Endothelial cell (in vitro differentiated cells): ENCODE data around the gene CLECL1. TPM values are rescaled to one million over a fixed set of nuclear protein-coding genes. Genes with fewer than 3 reads are reported as not detected.

Experiments used
- DNase-seq: peaks from one replicate; pipeline ENCODE4 v3.0.0; 2021; ENCODE audit warnings: low spot score
- H3K27ac Mint-ChIP-seq: one replicate; pipeline ENCODE4 v1.8.0; 2021; ENCODE audit warnings: mixed read lengths, inconsistent platforms; ENCODE audit not compliant: unreplicated experiment
- H3K27me3 Mint-ChIP-seq: one replicate; pipeline ENCODE4 v1.8.0; 2021; ENCODE audit warnings: mild to moderate bottlenecking, moderate library complexity, mixed read lengths, inconsistent platforms; ENCODE audit not compliant: unreplicated experiment
- H3K36me3 Mint-ChIP-seq: one replicate; pipeline ENCODE4 v1.8.0; 2021; ENCODE audit warnings: mild to moderate bottlenecking, low read depth, mixed read lengths, inconsistent platforms; ENCODE audit not compliant: unreplicated experiment
- H3K4me1 Mint-ChIP-seq: one replicate; pipeline ENCODE4 v1.8.0; 2021; ENCODE audit warnings: mild to moderate bottlenecking, mixed read lengths, inconsistent platforms; ENCODE audit not compliant: unreplicated experiment
- H3K4me3 Mint-ChIP-seq: one replicate; pipeline ENCODE4 v1.8.0; 2021; ENCODE audit warnings: mild to moderate bottlenecking, mixed read lengths, inconsistent platforms; ENCODE audit not compliant: unreplicated experiment
- H3K9me3 Mint-ChIP-seq: one replicate; pipeline ENCODE4 v1.8.0; 2021; ENCODE audit warnings: mixed read lengths, inconsistent platforms; ENCODE audit not compliant: unreplicated experiment
- total RNA-seq: library from RNA; stranded (reverse); fragmentation: NEBNext Ultra II Directional; extraction: Animal tissue kit (Norgen Biotek cat#: 25700); gene quantifications from one replicate; pipeline ENCODE4 v1.2.1, GENCODE V29; 2021; ENCODE audit not compliant: unreplicated experiment
- TF ChIP-seq, protein P1 (sequence below): fragments of 200-600 bp; sonication (generic); IDR thresholded peaks from one replicate; pipeline ENCODE4 v1.5.0; 2021; ENCODE audit warnings: antibody characterized with exemption; ENCODE audit not compliant: unreplicated experiment

CLECL1 gene
- total RNA-seq, 1 donor from 2014 or later: not detected

- TF ChIP-seq, protein P1, sequence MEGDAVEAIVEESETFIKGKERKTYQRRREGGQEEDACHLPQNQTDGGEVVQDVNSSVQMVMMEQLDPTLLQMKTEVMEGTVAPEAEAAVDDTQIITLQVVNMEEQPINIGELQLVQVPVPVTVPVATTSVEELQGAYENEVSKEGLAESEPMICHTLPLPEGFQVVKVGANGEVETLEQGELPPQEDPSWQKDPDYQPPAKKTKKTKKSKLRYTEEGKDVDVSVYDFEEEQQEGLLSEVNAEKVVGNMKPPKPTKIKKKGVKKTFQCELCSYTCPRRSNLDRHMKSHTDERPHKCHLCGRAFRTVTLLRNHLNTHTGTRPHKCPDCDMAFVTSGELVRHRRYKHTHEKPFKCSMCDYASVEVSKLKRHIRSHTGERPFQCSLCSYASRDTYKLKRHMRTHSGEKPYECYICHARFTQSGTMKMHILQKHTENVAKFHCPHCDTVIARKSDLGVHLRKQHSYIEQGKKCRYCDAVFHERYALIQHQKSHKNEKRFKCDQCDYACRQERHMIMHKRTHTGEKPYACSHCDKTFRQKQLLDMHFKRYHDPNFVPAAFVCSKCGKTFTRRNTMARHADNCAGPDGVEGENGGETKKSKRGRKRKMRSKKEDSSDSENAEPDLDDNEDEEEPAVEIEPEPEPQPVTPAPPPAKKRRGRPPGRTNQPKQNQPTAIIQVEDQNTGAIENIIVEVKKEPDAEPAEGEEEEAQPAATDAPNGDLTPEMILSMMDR: no peak
- Mint-ChIP-seq H3K4me3 (no peak overlapping the region), H3K4me1 (peaks cover under 1% of the 10 kb centered on the region), H3K9me3 (no peaks in the 10 kb centered on the region), H3K27ac (no peak overlapping the region), H3K27me3 (no peaks in the 10 kb centered on the region), H3K36me3 (no peaks in the 10 kb centered on the region)
- no peak for DNase-seq
Measured at GRCh38 chr12:9752145-9752933, 19.4 kb upstream of the CLECL1 start.

- DNase-seq: no peak
- H3K4me1 Mint-ChIP-seq: peaks cover 4% of the 10 kb centered on the region
- TF ChIP-seq, protein P1: no peak
- no peaks in the 10 kb centered on the region for H3K9me3 Mint-ChIP-seq
- H3K36me3 Mint-ChIP-seq: no peaks in the 10 kb centered on the region
- H3K27me3 Mint-ChIP-seq: no peaks in the 10 kb centered on the region
- no peak overlapping the region for H3K27ac Mint-ChIP-seq
- no peak overlapping the region for H3K4me3 Mint-ChIP-seq
Measured at GRCh38 chr12:9751204-9752144, 18.6 kb upstream of the CLECL1 start.

DNA sequence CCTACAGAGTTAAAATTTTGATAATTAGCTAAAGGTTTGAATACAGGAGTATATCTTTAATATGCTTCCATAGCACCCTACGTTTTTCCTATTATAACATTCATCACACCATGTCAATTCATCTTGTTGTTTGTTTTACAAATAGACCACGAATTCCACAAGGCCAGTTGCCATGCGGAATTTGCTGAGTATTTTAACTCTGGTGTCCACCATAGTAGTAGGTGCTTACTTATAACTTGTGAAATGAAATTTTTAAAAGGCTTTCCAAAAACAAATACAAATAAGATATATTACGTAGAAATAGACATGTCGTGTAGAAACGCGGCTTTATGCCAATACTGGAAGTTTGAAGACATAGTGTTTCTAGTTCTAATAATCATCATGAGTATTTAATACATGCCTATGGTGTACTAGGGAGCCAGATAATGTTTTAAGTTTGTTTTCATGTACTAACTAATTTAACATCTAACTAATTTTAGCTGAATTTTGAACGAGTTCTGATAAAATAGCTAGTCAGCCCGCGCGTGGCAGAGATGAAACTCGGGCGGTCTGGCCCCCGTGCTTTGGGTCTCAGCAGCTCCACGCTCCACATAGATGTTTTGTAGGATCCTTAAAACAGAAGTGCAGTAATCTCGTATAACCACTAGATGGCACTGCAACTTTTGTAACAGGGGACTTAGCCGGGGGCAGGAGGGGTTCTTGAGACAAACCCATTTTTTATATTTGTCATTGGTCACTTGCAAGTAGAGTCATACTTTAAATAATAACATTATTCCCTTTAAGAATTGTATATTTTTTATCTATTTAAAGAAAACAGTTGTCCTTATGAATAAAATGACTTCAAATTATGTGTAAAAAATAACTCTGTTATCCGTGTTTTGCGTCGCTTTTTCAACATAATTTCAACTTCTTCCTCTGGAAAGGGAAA lies 17.6 kb upstream of the CLECL1 start:
- Mint-ChIP-seq H3K9me3 (no peaks in the 10 kb centered on the region), H3K4me1 (peaks cover 4% of the 10 kb centered on the region), H3K4me3 (no peak overlapping the region), H3K27me3 (no peaks in the 10 kb centered on the region), H3K27ac (no peak overlapping the region), H3K36me3 (no peaks in the 10 kb centered on the region)
- peak; percentile 54 for DNase-seq
- TF ChIP-seq, protein P1: peak; percentile 91

- TF ChIP-seq, protein P1: no peak
- no peak for DNase-seq
- Mint-ChIP-seq H3K27ac (no peak overlapping the region), H3K4me1 (peaks cover 10% of the 10 kb centered on the region), H3K4me3 (no peak overlapping the region), H3K27me3 (no peaks in the 10 kb centered on the region), H3K36me3 (no peaks in the 10 kb centered on the region), H3K9me3 (no peaks in the 10 kb centered on the region)
Measured at GRCh38 chr12:9749640-9750039, 16.7 kb upstream of the CLECL1 start.
